ENCODE measurements around the gene KANSL1. TPM values are rescaled to one million over a fixed set of nuclear protein-coding genes. Genes with fewer than 3 reads are reported as not detected.

KANSL1 gene
- total and polyA plus RNA-seq, 9 of the 15 experiments (the other 6 are each of a cell fraction or from before 2014, with no cell fraction given), result 3.6 to 55.4 (median 31.8) TPM

DNA sequence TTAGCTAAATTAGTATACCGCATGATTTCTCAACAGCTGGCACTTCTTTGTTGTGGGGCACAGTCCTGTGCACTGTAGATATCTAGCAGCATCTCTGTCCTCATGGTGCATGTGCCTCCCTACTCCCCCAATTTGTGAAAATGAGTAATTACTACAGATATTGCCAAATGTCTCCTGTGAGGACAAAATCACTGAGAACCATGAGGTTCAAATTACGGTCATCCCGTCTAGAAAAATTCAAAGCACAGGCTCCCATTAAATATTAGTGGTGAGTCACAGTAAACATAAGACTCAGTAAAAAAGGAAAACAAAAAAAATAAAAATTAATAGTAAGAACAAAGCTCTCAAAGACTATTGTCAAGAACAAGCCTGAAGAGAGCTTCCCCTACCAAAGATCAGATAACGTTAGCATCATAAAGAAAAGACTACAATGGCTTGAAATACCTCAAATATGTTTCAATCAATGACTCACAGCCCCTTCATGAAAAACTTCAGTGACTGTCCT is 136.4 kb downstream of the KANSL1 start (continued):
- TF ChIP-seq, protein P1, sequence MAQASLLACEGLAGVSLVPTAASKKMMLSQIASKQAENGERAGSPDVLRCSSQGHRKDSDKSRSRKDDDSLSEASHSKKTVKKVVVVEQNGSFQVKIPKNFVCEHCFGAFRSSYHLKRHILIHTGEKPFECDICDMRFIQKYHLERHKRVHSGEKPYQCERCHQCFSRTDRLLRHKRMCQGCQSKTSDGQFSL (CRISPR knock-in tag; IDR thresholded peaks at IDR 0.05), result no peak
- TF ChIP-seq, protein P1 (tag; IDR thresholded peaks at IDR 0.05), result no peak
- TF ChIP-seq MXI1 (IDR thresholded peaks at IDR 0.05; ENCODE audit: low read depth, low read length) (no peak), SAFB (IDR thresholded peaks at IDR 0.05; ENCODE audit: borderline replicate concordance, low read depth, low read length) (no peak), DDX20 (tag; IDR thresholded peaks at IDR 0.05; ENCODE audit: low read depth) (no peak), HEY1 (CRISPR knock-in tag; IDR thresholded peaks at IDR 0.05; ENCODE audit: borderline replicate concordance) (no peak), YY1 (IDR thresholded peaks at IDR 0.05; ENCODE audit: borderline replicate concordance in 1 of 3, control insufficient read depth in 1 of 3, extremely low read depth in 1 of 3, insufficient read depth in 3 of 3, insufficient read length in 1 of 3, insufficient replicate concordance in 2 of 3, low read depth in 1 of 3, low read length in 2 of 3) (no peak)
- TF ChIP-seq, protein P2, sequence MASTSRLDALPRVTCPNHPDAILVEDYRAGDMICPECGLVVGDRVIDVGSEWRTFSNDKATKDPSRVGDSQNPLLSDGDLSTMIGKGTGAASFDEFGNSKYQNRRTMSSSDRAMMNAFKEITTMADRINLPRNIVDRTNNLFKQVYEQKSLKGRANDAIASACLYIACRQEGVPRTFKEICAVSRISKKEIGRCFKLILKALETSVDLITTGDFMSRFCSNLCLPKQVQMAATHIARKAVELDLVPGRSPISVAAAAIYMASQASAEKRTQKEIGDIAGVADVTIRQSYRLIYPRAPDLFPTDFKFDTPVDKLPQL (IDR thresholded peaks at IDR 0.05; ENCODE audit: extremely low read depth, insufficient read length), result no peak
- TF ChIP-seq, protein P3, sequence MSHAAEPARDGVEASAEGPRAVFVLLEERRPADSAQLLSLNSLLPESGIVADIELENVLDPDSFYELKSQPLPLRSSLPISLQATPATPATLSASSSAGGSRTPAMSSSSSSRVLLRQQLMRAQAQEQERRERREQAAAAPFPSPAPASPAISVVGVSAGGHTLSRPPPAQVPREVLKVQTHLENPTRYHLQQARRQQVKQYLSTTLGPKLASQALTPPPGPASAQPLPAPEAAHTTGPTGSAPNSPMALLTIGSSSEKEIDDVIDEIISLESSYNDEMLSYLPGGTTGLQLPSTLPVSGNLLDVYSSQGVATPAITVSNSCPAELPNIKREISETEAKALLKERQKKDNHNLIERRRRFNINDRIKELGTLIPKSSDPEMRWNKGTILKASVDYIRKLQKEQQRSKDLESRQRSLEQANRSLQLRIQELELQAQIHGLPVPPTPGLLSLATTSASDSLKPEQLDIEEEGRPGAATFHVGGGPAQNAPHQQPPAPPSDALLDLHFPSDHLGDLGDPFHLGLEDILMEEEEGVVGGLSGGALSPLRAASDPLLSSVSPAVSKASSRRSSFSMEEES (CRISPR knock-in tag; IDR thresholded peaks at IDR 0.05), result no peak
- TF ChIP-seq, protein P4, sequence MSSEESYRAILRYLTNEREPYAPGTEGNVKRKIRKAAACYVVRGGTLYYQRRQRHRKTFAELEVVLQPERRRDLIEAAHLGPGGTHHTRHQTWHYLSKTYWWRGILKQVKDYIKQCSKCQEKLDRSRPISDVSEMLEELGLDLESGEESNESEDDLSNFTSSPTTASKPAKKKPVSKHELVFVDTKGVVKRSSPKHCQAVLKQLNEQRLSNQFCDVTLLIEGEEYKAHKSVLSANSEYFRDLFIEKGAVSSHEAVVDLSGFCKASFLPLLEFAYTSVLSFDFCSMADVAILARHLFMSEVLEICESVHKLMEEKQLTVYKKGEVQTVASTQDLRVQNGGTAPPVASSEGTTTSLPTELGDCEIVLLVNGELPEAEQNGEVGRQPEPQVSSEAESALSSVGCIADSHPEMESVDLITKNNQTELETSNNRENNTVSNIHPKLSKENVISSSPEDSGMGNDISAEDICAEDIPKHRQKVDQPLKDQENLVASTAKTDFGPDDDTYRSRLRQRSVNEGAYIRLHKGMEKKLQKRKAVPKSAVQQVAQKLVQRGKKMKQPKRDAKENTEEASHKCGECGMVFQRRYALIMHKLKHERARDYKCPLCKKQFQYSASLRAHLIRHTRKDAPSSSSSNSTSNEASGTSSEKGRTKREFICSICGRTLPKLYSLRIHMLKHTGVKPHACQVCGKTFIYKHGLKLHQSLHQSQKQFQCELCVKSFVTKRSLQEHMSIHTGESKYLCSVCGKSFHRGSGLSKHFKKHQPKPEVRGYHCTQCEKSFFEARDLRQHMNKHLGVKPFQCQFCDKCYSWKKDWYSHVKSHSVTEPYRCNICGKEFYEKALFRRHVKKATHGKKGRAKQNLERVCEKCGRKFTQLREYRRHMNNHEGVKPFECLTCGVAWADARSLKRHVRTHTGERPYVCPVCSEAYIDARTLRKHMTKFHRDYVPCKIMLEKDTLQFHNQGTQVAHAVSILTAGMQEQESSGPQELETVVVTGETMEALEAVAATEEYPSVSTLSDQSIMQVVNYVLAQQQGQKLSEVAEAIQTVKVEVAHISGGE (CRISPR knock-in tag; IDR thresholded peaks at IDR 0.05), result no peak

Data from K562 (cell line).